WTC11 (cell line): ENCODE data around the gene POLR3G. TPM values are rescaled to one million over a fixed set of nuclear protein-coding genes. Genes with fewer than 3 reads are reported as not detected.

Experiments used
- ATAC-seq: fragments of 200-7000 bp; cut with Tn5 transposase; 2 replicates; pipeline ENCODE4 v1.10.0; 2021; ENCODE audit warnings: mild to moderate bottlenecking, moderate library complexity
- CTCF ChIA-PET: fragments of 300-600 bp; sonication (Branson Sonifier 250); formaldehyde crosslinking; loops from one replicate; lab custom pipeline; 2021; ENCODE audit warnings: antibody characterized with exemption; lab: Charles Lee
- POLR2A ChIA-PET: fragments of 350-600 bp; sonication (Branson Sonifier 250); formaldehyde crosslinking; loops from one replicate; lab custom pipeline; 2021; ENCODE audit warnings: antibody characterized with exemption; lab: Charles Lee
- DNase-seq: peaks from one replicate; pipeline ENCODE4 v3.0.0; 2021; ENCODE audit warnings: low spot score
- H3K27ac Mint-ChIP-seq: 2 replicates; pipeline ENCODE4 v1.8.0; 2021; ENCODE audit warnings: mixed read lengths
- H3K27me3 Mint-ChIP-seq: 2 replicates; pipeline ENCODE4 v1.8.0; 2021; ENCODE audit warnings: low read depth, mild to moderate bottlenecking, moderate library complexity, mixed read lengths
- H3K36me3 Mint-ChIP-seq: 2 replicates; pipeline ENCODE4 v1.8.0; 2021; ENCODE audit warnings: mixed read lengths
- H3K4me1 Mint-ChIP-seq: 2 replicates; pipeline ENCODE4 v1.8.0; 2022; ENCODE audit warnings: mixed read lengths
- H3K4me3 Mint-ChIP-seq: 2 replicates; pipeline ENCODE4 v1.8.0; 2021; ENCODE audit warnings: mild to moderate bottlenecking, moderate library complexity, mixed read lengths
- H3K9me3 Mint-ChIP-seq: 2 replicates; pipeline ENCODE4 v1.8.0; 2021; ENCODE audit warnings: mixed read lengths
- CREM ChIP-seq: sonication (generic); formaldehyde crosslinking; IDR thresholded peaks from 2 replicates; pipeline ENCODE4 v1.8.1; 2022; ENCODE audit warnings: mild to moderate bottlenecking, missing genetic modification reagents, moderate library complexity
- FOXK1 ChIP-seq: sonication (generic); formaldehyde crosslinking; IDR thresholded peaks from 2 replicates; pipeline ENCODE4 v1.8.0; 2022; ENCODE audit warnings: mild to moderate bottlenecking, moderate library complexity, missing genetic modification reagents
- FOXP1 ChIP-seq: sonication (generic); formaldehyde crosslinking; IDR thresholded peaks from 2 replicates; pipeline ENCODE4 v1.8.0; 2022; ENCODE audit warnings: missing genetic modification reagents, mild to moderate bottlenecking, moderate library complexity, borderline replicate concordance
- JUN ChIP-seq: sonication (generic); formaldehyde crosslinking; IDR thresholded peaks from 2 replicates; pipeline ENCODE4 v1.8.0; 2023; ENCODE audit warnings: mild to moderate bottlenecking, missing genetic modification reagents
- KAT7 ChIP-seq: sonication (generic); formaldehyde crosslinking; IDR thresholded peaks from 2 replicates; pipeline ENCODE4 v1.8.1; 2023; ENCODE audit warnings: missing genetic modification reagents, mild to moderate bottlenecking, borderline replicate concordance
- MXD4 ChIP-seq: fragments of 250-450 bp; sonication (Bioruptor Pico); IDR thresholded peaks from 2 replicates; pipeline ENCODE4 v1.8.0; 2021; ENCODE audit warnings: mild to moderate bottlenecking, moderate library complexity, borderline replicate concordance
- NFATC4 ChIP-seq: fragments of 250-450 bp; sonication (Bioruptor Pico); IDR thresholded peaks from 2 replicates; pipeline ENCODE4 v1.9.0; 2021; ENCODE audit warnings: mild to moderate bottlenecking
- NR3C1 ChIP-seq: sonication (generic); formaldehyde crosslinking; conservative IDR thresholded peaks from 2 replicates; pipeline ENCODE4 v1.8.1; 2023; ENCODE audit warnings: low read depth, mild to moderate bottlenecking, missing genetic modification reagents
- ZNF138 ChIP-seq: sonication (generic); formaldehyde crosslinking; conservative IDR thresholded peaks from 2 replicates; pipeline ENCODE4 v1.8.1; 2022; ENCODE audit warnings: mild to moderate bottlenecking, moderate library complexity, missing genetic modification reagents
- ZNF219 ChIP-seq: sonication (generic); formaldehyde crosslinking; IDR thresholded peaks from 2 replicates; pipeline ENCODE4 v1.8.0; 2023; ENCODE audit warnings: missing genetic modification reagents, mild to moderate bottlenecking, borderline replicate concordance
- ZNF317 ChIP-seq: sonication (generic); formaldehyde crosslinking; IDR thresholded peaks from 2 replicates; pipeline ENCODE4 v1.8.1; 2023; ENCODE audit warnings: low read depth, mild to moderate bottlenecking, moderate library complexity, missing genetic modification reagents, borderline replicate concordance
- total RNA-seq: library from RNA; stranded (reverse); gene quantifications from 3 replicates; pipeline ENCODE4 v1.2.3, GENCODE V29; 2021
- TF ChIP-seq, protein P1 (sequence below): fragments of 250-450 bp; sonication (Bioruptor Pico); conservative IDR thresholded peaks from 2 replicates; pipeline ENCODE4 v1.9.0; 2021; ENCODE audit warnings: mild to moderate bottlenecking
- TF ChIP-seq, protein P2 (sequence below): sonication (generic); formaldehyde crosslinking; IDR thresholded peaks from 2 replicates; pipeline ENCODE4 v1.8.1; 2023; ENCODE audit warnings: mild to moderate bottlenecking, missing genetic modification reagents, borderline replicate concordance
- TF ChIP-seq, protein P3 (sequence below): sonication (generic); formaldehyde crosslinking; IDR thresholded peaks from 2 replicates; pipeline ENCODE4 v1.8.1; 2022; ENCODE audit warnings: missing genetic modification reagents, borderline replicate concordance
- TF ChIP-seq, protein P4 (sequence below): fragments of 250-450 bp; sonication (Bioruptor Pico); IDR thresholded peaks from 2 replicates; pipeline ENCODE4 v1.9.0; 2021; ENCODE audit warnings: mild to moderate bottlenecking
- TF ChIP-seq, protein P5 (sequence below): fragments of 200-600 bp; IDR thresholded peaks from 2 replicates; pipeline ENCODE4 v1.8.0; 2022; ENCODE audit warnings: antibody characterized with exemption
- TF ChIP-seq, protein P6 (sequence below): sonication (generic); formaldehyde crosslinking; IDR thresholded peaks from 2 replicates; pipeline ENCODE4 v1.8.0; 2022; ENCODE audit warnings: mild to moderate bottlenecking, missing genetic modification reagents
- TF ChIP-seq, protein P7 (sequence below): fragments of 250-450 bp; sonication (Bioruptor Pico); IDR thresholded peaks from 2 replicates; pipeline ENCODE4 v1.9.0; 2021; ENCODE audit warnings: mild to moderate bottlenecking

POLR3G gene
- total RNA-seq, 1 experiment from 2014 or later: 95.4 TPM

DNA sequence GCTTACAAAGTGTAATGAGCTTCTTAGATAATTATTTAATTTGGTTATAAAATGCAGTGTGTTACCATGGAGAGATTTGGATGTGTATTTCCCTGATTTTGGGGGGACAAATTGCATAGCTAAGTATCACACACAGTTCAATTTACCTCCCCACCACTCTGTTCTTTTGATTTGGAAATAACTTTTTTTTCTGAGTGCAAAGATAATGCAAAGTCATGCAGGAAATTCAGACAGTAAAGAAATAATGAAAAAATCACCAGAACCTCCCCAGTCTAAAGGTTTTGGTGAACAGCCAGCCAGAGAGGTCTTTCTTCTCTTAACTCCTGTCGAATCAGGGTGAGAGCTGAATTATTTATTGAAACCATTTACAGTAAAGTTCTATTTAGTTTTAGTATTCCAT is 87.1 kb downstream of the POLR3G start:
- TF ChIP-seq, protein P1, sequence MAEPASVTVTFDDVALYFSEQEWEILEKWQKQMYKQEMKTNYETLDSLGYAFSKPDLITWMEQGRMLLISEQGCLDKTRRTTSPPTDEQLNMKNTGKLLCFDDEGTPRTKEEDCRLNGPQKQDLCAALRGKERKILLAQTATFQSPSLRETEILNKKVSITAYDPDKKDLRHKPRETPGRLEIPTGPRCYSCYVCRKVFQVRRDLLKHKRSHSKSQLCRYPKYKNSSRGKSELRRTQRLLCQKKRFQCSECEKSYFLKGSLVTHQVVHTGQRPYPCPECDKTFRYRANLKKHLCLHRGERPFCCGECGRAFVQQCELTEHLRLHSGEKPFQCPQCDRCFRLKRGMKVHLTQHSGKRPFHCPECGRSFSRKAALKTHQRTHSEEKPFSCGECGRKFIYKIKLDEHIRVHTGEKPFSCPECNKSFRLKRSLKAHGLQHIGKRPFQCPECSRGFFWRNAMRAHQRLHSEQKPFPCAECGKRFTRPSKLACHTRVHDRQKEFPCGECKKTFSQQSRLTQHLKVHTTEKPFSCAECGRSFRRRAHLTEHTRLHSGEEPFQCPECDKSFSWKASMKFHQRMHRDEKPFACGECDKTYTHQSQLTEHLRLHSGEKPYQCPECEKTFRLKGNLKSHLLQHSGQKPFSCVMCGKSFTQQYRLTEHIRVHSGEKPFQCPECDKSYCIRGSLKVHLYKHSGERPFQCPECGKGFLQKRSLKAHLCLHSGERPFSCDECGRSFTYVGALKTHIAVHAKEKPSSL (CRISPR knock-in tag): no peak
- TF ChIP-seq KAT7: no peak
- TF ChIP-seq MXD4 (CRISPR knock-in tag): no peak
- TF ChIP-seq JUN (CRISPR knock-in tag): no peak
- TF ChIP-seq, protein P2, sequence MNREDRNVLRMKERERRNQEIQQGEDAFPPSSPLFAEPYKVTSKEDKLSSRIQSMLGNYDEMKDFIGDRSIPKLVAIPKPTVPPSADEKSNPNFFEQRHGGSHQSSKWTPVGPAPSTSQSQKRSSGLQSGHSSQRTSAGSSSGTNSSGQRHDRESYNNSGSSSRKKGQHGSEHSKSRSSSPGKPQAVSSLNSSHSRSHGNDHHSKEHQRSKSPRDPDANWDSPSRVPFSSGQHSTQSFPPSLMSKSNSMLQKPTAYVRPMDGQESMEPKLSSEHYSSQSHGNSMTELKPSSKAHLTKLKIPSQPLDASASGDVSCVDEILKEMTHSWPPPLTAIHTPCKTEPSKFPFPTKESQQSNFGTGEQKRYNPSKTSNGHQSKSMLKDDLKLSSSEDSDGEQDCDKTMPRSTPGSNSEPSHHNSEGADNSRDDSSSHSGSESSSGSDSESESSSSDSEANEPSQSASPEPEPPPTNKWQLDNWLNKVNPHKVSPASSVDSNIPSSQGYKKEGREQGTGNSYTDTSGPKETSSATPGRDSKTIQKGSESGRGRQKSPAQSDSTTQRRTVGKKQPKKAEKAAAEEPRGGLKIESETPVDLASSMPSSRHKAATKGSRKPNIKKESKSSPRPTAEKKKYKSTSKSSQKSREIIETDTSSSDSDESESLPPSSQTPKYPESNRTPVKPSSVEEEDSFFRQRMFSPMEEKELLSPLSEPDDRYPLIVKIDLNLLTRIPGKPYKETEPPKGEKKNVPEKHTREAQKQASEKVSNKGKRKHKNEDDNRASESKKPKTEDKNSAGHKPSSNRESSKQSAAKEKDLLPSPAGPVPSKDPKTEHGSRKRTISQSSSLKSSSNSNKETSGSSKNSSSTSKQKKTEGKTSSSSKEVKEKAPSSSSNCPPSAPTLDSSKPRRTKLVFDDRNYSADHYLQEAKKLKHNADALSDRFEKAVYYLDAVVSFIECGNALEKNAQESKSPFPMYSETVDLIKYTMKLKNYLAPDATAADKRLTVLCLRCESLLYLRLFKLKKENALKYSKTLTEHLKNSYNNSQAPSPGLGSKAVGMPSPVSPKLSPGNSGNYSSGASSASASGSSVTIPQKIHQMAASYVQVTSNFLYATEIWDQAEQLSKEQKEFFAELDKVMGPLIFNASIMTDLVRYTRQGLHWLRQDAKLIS: no peak
- TF ChIP-seq, protein P3, sequence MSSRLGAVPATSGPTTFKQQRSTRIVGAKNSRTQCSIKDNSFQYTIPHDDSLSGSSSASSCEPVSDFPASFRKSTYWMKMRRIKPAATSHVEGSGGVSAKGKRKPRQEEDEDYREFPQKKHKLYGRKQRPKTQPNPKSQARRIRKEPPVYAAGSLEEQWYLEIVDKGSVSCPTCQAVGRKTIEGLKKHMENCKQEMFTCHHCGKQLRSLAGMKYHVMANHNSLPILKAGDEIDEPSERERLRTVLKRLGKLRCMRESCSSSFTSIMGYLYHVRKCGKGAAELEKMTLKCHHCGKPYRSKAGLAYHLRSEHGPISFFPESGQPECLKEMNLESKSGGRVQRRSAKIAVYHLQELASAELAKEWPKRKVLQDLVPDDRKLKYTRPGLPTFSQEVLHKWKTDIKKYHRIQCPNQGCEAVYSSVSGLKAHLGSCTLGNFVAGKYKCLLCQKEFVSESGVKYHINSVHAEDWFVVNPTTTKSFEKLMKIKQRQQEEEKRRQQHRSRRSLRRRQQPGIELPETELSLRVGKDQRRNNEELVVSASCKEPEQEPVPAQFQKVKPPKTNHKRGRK (CRISPR knock-in tag): no peak
- TF ChIP-seq, protein P4, sequence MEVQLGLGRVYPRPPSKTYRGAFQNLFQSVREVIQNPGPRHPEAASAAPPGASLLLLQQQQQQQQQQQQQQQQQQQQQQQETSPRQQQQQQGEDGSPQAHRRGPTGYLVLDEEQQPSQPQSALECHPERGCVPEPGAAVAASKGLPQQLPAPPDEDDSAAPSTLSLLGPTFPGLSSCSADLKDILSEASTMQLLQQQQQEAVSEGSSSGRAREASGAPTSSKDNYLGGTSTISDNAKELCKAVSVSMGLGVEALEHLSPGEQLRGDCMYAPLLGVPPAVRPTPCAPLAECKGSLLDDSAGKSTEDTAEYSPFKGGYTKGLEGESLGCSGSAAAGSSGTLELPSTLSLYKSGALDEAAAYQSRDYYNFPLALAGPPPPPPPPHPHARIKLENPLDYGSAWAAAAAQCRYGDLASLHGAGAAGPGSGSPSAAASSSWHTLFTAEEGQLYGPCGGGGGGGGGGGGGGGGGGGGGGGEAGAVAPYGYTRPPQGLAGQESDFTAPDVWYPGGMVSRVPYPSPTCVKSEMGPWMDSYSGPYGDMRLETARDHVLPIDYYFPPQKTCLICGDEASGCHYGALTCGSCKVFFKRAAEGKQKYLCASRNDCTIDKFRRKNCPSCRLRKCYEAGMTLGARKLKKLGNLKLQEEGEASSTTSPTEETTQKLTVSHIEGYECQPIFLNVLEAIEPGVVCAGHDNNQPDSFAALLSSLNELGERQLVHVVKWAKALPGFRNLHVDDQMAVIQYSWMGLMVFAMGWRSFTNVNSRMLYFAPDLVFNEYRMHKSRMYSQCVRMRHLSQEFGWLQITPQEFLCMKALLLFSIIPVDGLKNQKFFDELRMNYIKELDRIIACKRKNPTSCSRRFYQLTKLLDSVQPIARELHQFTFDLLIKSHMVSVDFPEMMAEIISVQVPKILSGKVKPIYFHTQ (CRISPR knock-in tag): no peak
- TF ChIP-seq CREM: no peak
- TF ChIP-seq, protein P5, sequence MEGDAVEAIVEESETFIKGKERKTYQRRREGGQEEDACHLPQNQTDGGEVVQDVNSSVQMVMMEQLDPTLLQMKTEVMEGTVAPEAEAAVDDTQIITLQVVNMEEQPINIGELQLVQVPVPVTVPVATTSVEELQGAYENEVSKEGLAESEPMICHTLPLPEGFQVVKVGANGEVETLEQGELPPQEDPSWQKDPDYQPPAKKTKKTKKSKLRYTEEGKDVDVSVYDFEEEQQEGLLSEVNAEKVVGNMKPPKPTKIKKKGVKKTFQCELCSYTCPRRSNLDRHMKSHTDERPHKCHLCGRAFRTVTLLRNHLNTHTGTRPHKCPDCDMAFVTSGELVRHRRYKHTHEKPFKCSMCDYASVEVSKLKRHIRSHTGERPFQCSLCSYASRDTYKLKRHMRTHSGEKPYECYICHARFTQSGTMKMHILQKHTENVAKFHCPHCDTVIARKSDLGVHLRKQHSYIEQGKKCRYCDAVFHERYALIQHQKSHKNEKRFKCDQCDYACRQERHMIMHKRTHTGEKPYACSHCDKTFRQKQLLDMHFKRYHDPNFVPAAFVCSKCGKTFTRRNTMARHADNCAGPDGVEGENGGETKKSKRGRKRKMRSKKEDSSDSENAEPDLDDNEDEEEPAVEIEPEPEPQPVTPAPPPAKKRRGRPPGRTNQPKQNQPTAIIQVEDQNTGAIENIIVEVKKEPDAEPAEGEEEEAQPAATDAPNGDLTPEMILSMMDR: no peak
- no peak for TF ChIP-seq FOXK1 (CRISPR knock-in tag)
- TF ChIP-seq NFATC4: no peak
- TF ChIP-seq FOXP1 (CRISPR knock-in tag): no peak
- TF ChIP-seq, protein P6, sequence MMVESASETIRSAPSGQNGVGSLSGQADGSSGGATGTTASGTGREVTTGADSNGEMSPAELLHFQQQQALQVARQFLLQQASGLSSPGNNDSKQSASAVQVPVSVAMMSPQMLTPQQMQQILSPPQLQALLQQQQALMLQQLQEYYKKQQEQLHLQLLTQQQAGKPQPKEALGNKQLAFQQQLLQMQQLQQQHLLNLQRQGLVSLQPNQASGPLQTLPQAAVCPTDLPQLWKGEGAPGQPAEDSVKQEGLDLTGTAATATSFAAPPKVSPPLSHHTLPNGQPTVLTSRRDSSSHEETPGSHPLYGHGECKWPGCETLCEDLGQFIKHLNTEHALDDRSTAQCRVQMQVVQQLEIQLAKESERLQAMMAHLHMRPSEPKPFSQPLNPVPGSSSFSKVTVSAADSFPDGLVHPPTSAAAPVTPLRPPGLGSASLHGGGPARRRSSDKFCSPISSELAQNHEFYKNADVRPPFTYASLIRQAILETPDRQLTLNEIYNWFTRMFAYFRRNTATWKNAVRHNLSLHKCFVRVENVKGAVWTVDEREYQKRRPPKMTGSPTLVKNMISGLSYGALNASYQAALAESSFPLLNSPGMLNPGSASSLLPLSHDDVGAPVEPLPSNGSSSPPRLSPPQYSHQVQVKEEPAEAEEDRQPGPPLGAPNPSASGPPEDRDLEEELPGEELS (CRISPR knock-in tag): no peak
- TF ChIP-seq, protein P7, sequence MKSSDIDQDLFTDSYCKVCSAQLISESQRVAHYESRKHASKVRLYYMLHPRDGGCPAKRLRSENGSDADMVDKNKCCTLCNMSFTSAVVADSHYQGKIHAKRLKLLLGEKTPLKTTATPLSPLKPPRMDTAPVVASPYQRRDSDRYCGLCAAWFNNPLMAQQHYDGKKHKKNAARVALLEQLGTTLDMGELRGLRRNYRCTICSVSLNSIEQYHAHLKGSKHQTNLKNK (CRISPR knock-in tag): no peak
- no peak for TF ChIP-seq NR3C1 (CRISPR knock-in tag)
- TF ChIP-seq ZNF317 (CRISPR knock-in tag): no peak
- no peak for TF ChIP-seq ZNF138
- no peak for TF ChIP-seq ZNF219 (CRISPR knock-in tag)
- TF ChIP-seq, all 79 proteins: peak for 0

More for the DNA sequence above, 87.1 kb downstream of the POLR3G start:
- DNase-seq: no peak
- peaks cover 2% of the 10 kb centered on the region for H3K36me3 Mint-ChIP-seq
- peaks cover 3% of the 10 kb centered on the region for H3K9me3 Mint-ChIP-seq
- peak overlapping the region; percentile 81 for H3K27ac Mint-ChIP-seq
- CTCF ChIA-PET: interaction anchor here (1.0 kb wide), 1 partner anchor 43 kb away, joined by 4 read pairs; no protein-coding TSS in a partner anchor
- no peaks in the 10 kb centered on the region for H3K27me3 Mint-ChIP-seq
- no peak for ATAC-seq
- POLR2A ChIA-PET: no interaction called here
- peaks cover 66% of the 10 kb centered on the region for H3K4me1 Mint-ChIP-seq
- H3K4me3 Mint-ChIP-seq: peak overlapping the region; percentile 46
